Measurements from ENCODE around the gene LYSMD2.

The LYSMD2 gene

GRCh38 chr15:51766341-51766740 is 28.9 kb upstream of the LYSMD2 start:
- DNase-seq (ENCODE audit: low spot score in 2 of 2) (no peak), ATAC-seq (replicated peaks; ENCODE audit: extremely low read depth, poor library complexity, severe bottlenecking) (no peak)
- Mint-ChIP-seq H3K27ac (ENCODE audit: low read depth) (no peak overlapping the region), H3K9me3 (no peaks in the 10 kb centered on the region), H3K36me3 (ENCODE audit: insufficient read depth) (peaks cover 18% of the 10 kb centered on the region), H3K4me3 (no peak overlapping the region), H3K27me3 (no peaks in the 10 kb centered on the region), H3K4me1 (peaks cover 7% of the 10 kb centered on the region)

- H3K27ac Mint-ChIP-seq (ENCODE audit: low read depth): no peak overlapping the region
- H3K36me3 Mint-ChIP-seq (ENCODE audit: insufficient read depth): peaks cover 16% of the 10 kb centered on the region
- no peaks in the 10 kb centered on the region for H3K9me3 Mint-ChIP-seq
- H3K4me3 Mint-ChIP-seq: no peak overlapping the region
- no peak for ATAC-seq (replicated peaks; ENCODE audit: extremely low read depth, poor library complexity, severe bottlenecking)
- H3K27me3 Mint-ChIP-seq: no peaks in the 10 kb centered on the region
- peaks cover 7% of the 10 kb centered on the region for H3K4me1 Mint-ChIP-seq
- no peak for DNase-seq (ENCODE audit: low spot score in 2 of 2)
Measured at GRCh38 chr15:51765751-51766150, 28.3 kb upstream of the LYSMD2 start.

- Mint-ChIP-seq H3K27ac (ENCODE audit: low read depth) (no peak overlapping the region), H3K36me3 (ENCODE audit: insufficient read depth) (peaks cover 2% of the 10 kb centered on the region), H3K4me3 (no peak overlapping the region), H3K4me1 (no peaks in the 10 kb centered on the region), H3K27me3 (no peaks in the 10 kb centered on the region), H3K9me3 (no peaks in the 10 kb centered on the region)
- DNase-seq (ENCODE audit: low spot score in 2 of 2): no peak
- ATAC-seq (replicated peaks; ENCODE audit: extremely low read depth, poor library complexity, severe bottlenecking): no peak
Measured at GRCh38 chr15:51760805-51761204, 23.4 kb upstream of the LYSMD2 start.

- peaks cover 2% of the 10 kb centered on the region for H3K36me3 Mint-ChIP-seq (ENCODE audit: insufficient read depth)
- no peak overlapping the region for H3K4me3 Mint-ChIP-seq
- H3K4me1 Mint-ChIP-seq: peaks cover under 1% of the 10 kb centered on the region
- H3K27me3 Mint-ChIP-seq: no peaks in the 10 kb centered on the region
- H3K27ac Mint-ChIP-seq (ENCODE audit: low read depth): no peak overlapping the region
- no peak for DNase-seq (ENCODE audit: low spot score in 2 of 2)
- no peak for ATAC-seq (replicated peaks; ENCODE audit: extremely low read depth, poor library complexity, severe bottlenecking)
- H3K9me3 Mint-ChIP-seq: no peaks in the 10 kb centered on the region
Measured at GRCh38 chr15:51759557-51760070, 22.2 kb upstream of the LYSMD2 start.

- H3K4me3 Mint-ChIP-seq: no peak overlapping the region
- peaks cover 2% of the 10 kb centered on the region for H3K36me3 Mint-ChIP-seq (ENCODE audit: insufficient read depth)
- no peaks in the 10 kb centered on the region for H3K9me3 Mint-ChIP-seq
- no peak overlapping the region for H3K27ac Mint-ChIP-seq (ENCODE audit: low read depth)
- peaks cover 10% of the 10 kb centered on the region for H3K4me1 Mint-ChIP-seq
- no peak for ATAC-seq (replicated peaks; ENCODE audit: extremely low read depth, poor library complexity, severe bottlenecking)
- H3K27me3 Mint-ChIP-seq: no peaks in the 10 kb centered on the region
- DNase-seq (ENCODE audit: low spot score in 2 of 2): no peak
Measured at GRCh38 chr15:51758645-51759044, 21.2 kb upstream of the LYSMD2 start.

- H3K27ac Mint-ChIP-seq (ENCODE audit: low read depth): no peak overlapping the region
- peaks cover 21% of the 10 kb centered on the region for H3K4me1 Mint-ChIP-seq
- peaks cover 4% of the 10 kb centered on the region for H3K36me3 Mint-ChIP-seq (ENCODE audit: insufficient read depth)
- H3K27me3 Mint-ChIP-seq: no peaks in the 10 kb centered on the region
- H3K4me3 Mint-ChIP-seq: no peak overlapping the region
- DNase-seq (ENCODE audit: low spot score in 2 of 2) (no peak), ATAC-seq (replicated peaks; ENCODE audit: extremely low read depth, poor library complexity, severe bottlenecking) (no peak)
- H3K9me3 Mint-ChIP-seq: no peaks in the 10 kb centered on the region
Measured at GRCh38 chr15:51757450-51757849, 20.0 kb upstream of the LYSMD2 start.

- Mint-ChIP-seq H3K4me1 (peaks cover 21% of the 10 kb centered on the region), H3K9me3 (no peaks in the 10 kb centered on the region), H3K36me3 (ENCODE audit: insufficient read depth) (peaks cover 4% of the 10 kb centered on the region), H3K27ac (ENCODE audit: low read depth) (no peak overlapping the region), H3K27me3 (no peaks in the 10 kb centered on the region), H3K4me3 (no peak overlapping the region)
- DNase-seq (ENCODE audit: low spot score in 2 of 2) (no peak), ATAC-seq (replicated peaks; ENCODE audit: extremely low read depth, poor library complexity, severe bottlenecking) (no peak)
Measured at GRCh38 chr15:51756482-51756881, 19.0 kb upstream of the LYSMD2 start.

GRCh38 chr15:51755790-51756189 is 18.3 kb upstream of the LYSMD2 start:
- no peak overlapping the region for H3K27ac Mint-ChIP-seq (ENCODE audit: low read depth)
- H3K27me3 Mint-ChIP-seq: no peaks in the 10 kb centered on the region
- H3K4me1 Mint-ChIP-seq: peaks cover 26% of the 10 kb centered on the region
- no peak for ATAC-seq (replicated peaks; ENCODE audit: extremely low read depth, poor library complexity, severe bottlenecking)
- no peaks in the 10 kb centered on the region for H3K9me3 Mint-ChIP-seq
- no peak overlapping the region for H3K4me3 Mint-ChIP-seq
- peaks cover 4% of the 10 kb centered on the region for H3K36me3 Mint-ChIP-seq (ENCODE audit: insufficient read depth)
- DNase-seq (ENCODE audit: low spot score in 2 of 2): no peak

- H3K4me3 Mint-ChIP-seq: no peak overlapping the region
- ATAC-seq (replicated peaks; ENCODE audit: extremely low read depth, poor library complexity, severe bottlenecking): no peak
- H3K9me3 Mint-ChIP-seq: no peaks in the 10 kb centered on the region
- no peak overlapping the region for H3K27ac Mint-ChIP-seq (ENCODE audit: low read depth)
- no peaks in the 10 kb centered on the region for H3K27me3 Mint-ChIP-seq
- peaks cover 32% of the 10 kb centered on the region for H3K4me1 Mint-ChIP-seq
- no peak for DNase-seq (ENCODE audit: low spot score in 2 of 2)
- peaks cover 4% of the 10 kb centered on the region for H3K36me3 Mint-ChIP-seq (ENCODE audit: insufficient read depth)
Measured at GRCh38 chr15:51754267-51754666, 16.8 kb upstream of the LYSMD2 start.

GRCh38 chr15:51752888-51753287 is 15.4 kb upstream of the LYSMD2 start:
- no peaks in the 10 kb centered on the region for H3K9me3 Mint-ChIP-seq
- peaks cover 4% of the 10 kb centered on the region for H3K36me3 Mint-ChIP-seq (ENCODE audit: insufficient read depth)
- DNase-seq (ENCODE audit: low spot score in 2 of 2): no peak
- H3K4me1 Mint-ChIP-seq: peaks cover 32% of the 10 kb centered on the region
- H3K4me3 Mint-ChIP-seq: peak overlapping the region; percentile 87
- H3K27ac Mint-ChIP-seq (ENCODE audit: low read depth): no peak overlapping the region
- ATAC-seq (replicated peaks; ENCODE audit: extremely low read depth, poor library complexity, severe bottlenecking): no peak
- no peaks in the 10 kb centered on the region for H3K27me3 Mint-ChIP-seq

- Mint-ChIP-seq H3K4me1 (peaks cover 32% of the 10 kb centered on the region), H3K4me3 (peak overlapping the region; percentile 87), H3K9me3 (no peaks in the 10 kb centered on the region), H3K27ac (ENCODE audit: low read depth) (no peak overlapping the region), H3K27me3 (no peaks in the 10 kb centered on the region), H3K36me3 (ENCODE audit: insufficient read depth) (peaks cover 4% of the 10 kb centered on the region)
- ATAC-seq (replicated peaks; ENCODE audit: extremely low read depth, poor library complexity, severe bottlenecking) (peak; percentile 42), DNase-seq (ENCODE audit: low spot score in 2 of 2) (no peak)
Measured at GRCh38 chr15:51751697-51752683, 14.5 kb upstream of the LYSMD2 start.

- ATAC-seq (replicated peaks; ENCODE audit: extremely low read depth, poor library complexity, severe bottlenecking) (peak; percentile 84), DNase-seq (ENCODE audit: low spot score in 2 of 2) (no peak)
- Mint-ChIP-seq H3K9me3 (no peaks in the 10 kb centered on the region), H3K4me1 (peaks cover 32% of the 10 kb centered on the region), H3K27me3 (no peaks in the 10 kb centered on the region), H3K36me3 (ENCODE audit: insufficient read depth) (peaks cover 4% of the 10 kb centered on the region), H3K4me3 (peak within 1 kb of the TSS; percentile 87), H3K27ac (ENCODE audit: low read depth) (no peak within 1 kb of the TSS)
Measured at GRCh38 chr15:51750792-51751696, 13.6 kb upstream of the LYSMD2 start, which contains the start of gene TMOD2. TMOD2 (plus strand) TSS chr15:51751597; CDS start chr15:51766442, 14,845 bp downstream.

Data from central memory CD8-positive, alpha-beta T cell (primary cell).